Endothelial cell of umbilical vein (primary cell): ENCODE results near the gene CHST15.

ENCODE experiments used
- EZH2 ChIP-seq: IDR thresholded peaks from 2 replicates; pipeline ENCODE4 v1.6.1; 2012; ENCODE audit warnings: borderline replicate concordance, low read depth, mild to moderate bottlenecking, moderate library complexity, low read length, inconsistent platforms; ENCODE audit not compliant: severe bottlenecking
- GATA2 ChIP-seq: IDR thresholded peaks from 2 replicates; pipeline ENCODE4 v1.7.0; 2011; ENCODE audit warnings: low read depth, mild to moderate bottlenecking, moderate library complexity, mixed read lengths, low read length; ENCODE audit not compliant: insufficient read length, insufficient read depth
- MAX ChIP-seq: IDR thresholded peaks from 2 replicates; pipeline ENCODE4 v1.6.1; 2011; ENCODE audit not compliant: insufficient read depth, insufficient read length
- MYC ChIP-seq: IDR thresholded peaks from one replicate; pipeline ENCODE4 v1.6.1; 2011; ENCODE audit warnings: mild to moderate bottlenecking, low read depth, low read length
- POLR2A ChIP-seq: IDR thresholded peaks from 2 replicates; pipeline ENCODE4 v1.6.1; 2012; ENCODE audit warnings: low read depth, mild to moderate bottlenecking, control low read depth, low read length
- TF ChIP-seq, protein P1 (sequence below), 2 donors: IDR thresholded peaks; 1 replicate in 1 of 2; 2 replicates in 1 of 2; pipeline ENCODE4 v1.5.1; 2011; ENCODE audit warnings: low read length in 2 of 2, mild to moderate bottlenecking in 2 of 2, moderate library complexity in 2 of 2, control low read depth in 1 of 2, inconsistent platforms in 1 of 2, low read depth in 1 of 2; ENCODE audit not compliant: insufficient read depth in 1 of 2; ENCODE audit errors: extremely low read depth in 1 of 2

DNA sequence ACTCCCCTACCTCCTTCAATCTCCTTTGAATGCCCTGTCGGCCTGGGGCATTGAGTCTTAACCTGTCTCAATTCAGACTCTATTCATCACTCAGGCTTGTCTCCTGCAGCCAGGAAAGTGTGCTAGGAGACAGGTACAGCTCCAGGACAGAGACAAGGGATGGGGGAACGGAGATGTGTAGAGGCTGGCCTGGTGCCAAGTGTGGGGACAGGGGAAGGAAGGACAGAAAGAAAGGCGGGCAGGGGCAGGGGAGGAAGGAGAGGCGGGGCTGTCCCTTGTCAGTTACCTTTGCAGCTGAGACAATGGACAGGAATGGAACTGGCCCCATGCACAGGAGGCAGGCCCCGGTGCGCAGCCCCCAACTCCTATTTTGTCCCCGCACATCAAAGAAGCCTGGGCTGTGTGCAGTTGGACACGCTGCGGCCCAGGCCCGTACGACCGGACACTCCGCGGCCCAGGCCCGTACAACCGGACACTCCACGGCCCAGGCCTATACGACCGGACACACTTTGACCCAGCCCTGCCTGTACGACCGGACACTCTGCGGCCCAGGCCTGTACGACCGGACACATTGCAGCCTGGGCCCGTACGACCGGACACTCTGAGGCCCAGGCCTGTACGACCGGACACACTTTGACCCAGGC is 36.9 kb downstream of the CHST15 start:
- TF ChIP-seq GATA2 (no peak), EZH2 (no peak), MAX (no peak), POLR2A (no peak), MYC (no peak)
- TF ChIP-seq, protein P1, sequence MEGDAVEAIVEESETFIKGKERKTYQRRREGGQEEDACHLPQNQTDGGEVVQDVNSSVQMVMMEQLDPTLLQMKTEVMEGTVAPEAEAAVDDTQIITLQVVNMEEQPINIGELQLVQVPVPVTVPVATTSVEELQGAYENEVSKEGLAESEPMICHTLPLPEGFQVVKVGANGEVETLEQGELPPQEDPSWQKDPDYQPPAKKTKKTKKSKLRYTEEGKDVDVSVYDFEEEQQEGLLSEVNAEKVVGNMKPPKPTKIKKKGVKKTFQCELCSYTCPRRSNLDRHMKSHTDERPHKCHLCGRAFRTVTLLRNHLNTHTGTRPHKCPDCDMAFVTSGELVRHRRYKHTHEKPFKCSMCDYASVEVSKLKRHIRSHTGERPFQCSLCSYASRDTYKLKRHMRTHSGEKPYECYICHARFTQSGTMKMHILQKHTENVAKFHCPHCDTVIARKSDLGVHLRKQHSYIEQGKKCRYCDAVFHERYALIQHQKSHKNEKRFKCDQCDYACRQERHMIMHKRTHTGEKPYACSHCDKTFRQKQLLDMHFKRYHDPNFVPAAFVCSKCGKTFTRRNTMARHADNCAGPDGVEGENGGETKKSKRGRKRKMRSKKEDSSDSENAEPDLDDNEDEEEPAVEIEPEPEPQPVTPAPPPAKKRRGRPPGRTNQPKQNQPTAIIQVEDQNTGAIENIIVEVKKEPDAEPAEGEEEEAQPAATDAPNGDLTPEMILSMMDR (IDR thresholded peaks at IDR 0.05; ENCODE audit: extremely low read depth in 1 of 2, insufficient read depth in 1 of 2, low read depth in 1 of 2, low read length in 2 of 2): no peak
